ENCODE results near the gene GRK5. TPM values are rescaled to one million over a fixed set of nuclear protein-coding genes. Genes with fewer than 3 reads are reported as not detected.
"Not testable (repeated sequence)": the region's sequence is repeated elsewhere in the genome, so short reads cannot be mapped to it uniquely, and the experiment has no call there.

Gene GRK5
- total RNA-seq, 1 experiment from 2014 or later = 2.3 TPM

- H3K4me3 Mint-ChIP-seq; H3K36me3 Mint-ChIP-seq; DNase-seq (ENCODE audit: low spot score); H3K4me1 Mint-ChIP-seq; CTCF ChIA-PET; H3K27ac Mint-ChIP-seq; H3K27me3 Mint-ChIP-seq (ENCODE audit: low read depth); ATAC-seq; POLR2A ChIA-PET: not testable (repeated sequence)
- H3K9me3 Mint-ChIP-seq = peaks cover 17% of the 10 kb centered on the region
Measured at GRCh38 chr10:119261016-119261415, 53.6 kb downstream of the GRK5 start.

DNA sequence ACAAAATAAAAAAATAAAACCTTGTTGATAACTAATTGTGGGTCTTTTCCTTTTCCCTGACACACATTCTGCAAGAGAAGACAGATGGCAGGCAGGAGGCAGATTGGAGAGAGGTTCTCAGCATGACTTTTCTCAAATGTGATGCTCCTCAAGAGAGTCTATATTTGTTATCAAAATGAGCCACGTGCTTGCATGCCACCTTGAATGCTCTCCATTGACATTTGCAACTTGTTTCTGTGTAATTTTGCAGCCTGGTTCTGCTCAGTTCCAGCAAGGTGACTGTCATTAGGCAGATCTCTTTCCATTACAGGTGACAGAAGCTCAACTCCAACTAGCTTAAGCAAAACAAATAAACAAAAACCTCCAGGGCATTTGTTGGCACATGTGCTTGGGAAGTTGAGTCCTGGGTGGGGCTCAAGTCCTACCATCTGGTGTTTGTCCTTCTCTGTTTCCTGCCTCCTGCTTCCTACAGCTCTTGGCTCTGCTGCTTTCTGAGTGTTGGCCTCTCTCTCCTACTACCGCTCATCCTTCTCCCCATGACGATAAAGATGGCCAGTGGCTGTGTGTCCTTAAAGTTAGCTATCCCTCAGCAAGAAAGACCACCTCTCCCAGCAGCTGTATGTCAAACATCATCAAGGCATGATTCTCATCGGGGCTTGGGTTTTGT, 56.7 kb downstream of the GRK5 start:
- H3K9me3 Mint-ChIP-seq = peaks cover 10% of the 10 kb centered on the region
- POLR2A ChIA-PET = interaction anchor here (0.6 kb wide), 1 partner anchor 370 kb away, joined by 6 read pairs; no protein-coding TSS in a partner anchor
- no peak overlapping the region for H3K27ac Mint-ChIP-seq
- H3K27me3 Mint-ChIP-seq (ENCODE audit: low read depth) = no peaks in the 10 kb centered on the region; the same call in 1 of the 2 replicates
- no peak for DNase-seq (ENCODE audit: low spot score)
- H3K4me3 Mint-ChIP-seq = no peak overlapping the region
- CTCF ChIA-PET = interaction anchor here (1.0 to 1.2 kb wide), 2 partner anchors 11 to 65 kb away, joined by 3 read pairs; no protein-coding TSS in a partner anchor
- H3K4me1 Mint-ChIP-seq = peaks cover 8% of the 10 kb centered on the region
- peaks cover 8% of the 10 kb centered on the region for H3K36me3 Mint-ChIP-seq
- TF ChIP-seq ZNF138 (CRISPR knock-in tag; conservative IDR thresholded peaks at IDR 0.05) (no peak), GRHL2 (CRISPR knock-in tag; IDR thresholded peaks at IDR 0.05; ENCODE audit: insufficient replicate concordance, severe bottlenecking) (no peak), CREM (CRISPR knock-in tag; IDR thresholded peaks at IDR 0.05) (no peak), NR2C2 (CRISPR knock-in tag; IDR thresholded peaks at IDR 0.05) (no peak), IRF1 (CRISPR knock-in tag; IDR thresholded peaks at IDR 0.05) (no peak), ZNF423 (CRISPR knock-in tag; IDR thresholded peaks at IDR 0.05) (no peak), ZNF232 (CRISPR knock-in tag; IDR thresholded peaks at IDR 0.05) (no peak), E2F4 (CRISPR knock-in tag; IDR thresholded peaks at IDR 0.05; ENCODE audit: borderline replicate concordance, low read depth) (no peak)
- ATAC-seq = no peak

- Mint-ChIP-seq H3K36me3 (peaks cover 8% of the 10 kb centered on the region), H3K27ac (no peak overlapping the region), H3K4me3 (no peak overlapping the region), H3K4me1 (peaks cover 8% of the 10 kb centered on the region), H3K9me3 (peaks cover 10% of the 10 kb centered on the region), H3K27me3 (ENCODE audit: low read depth) (no peaks in the 10 kb centered on the region; the same call in 1 of the 2 replicates)
- CTCF ChIA-PET = interaction anchor here (1.0 kb wide), 1 partner anchor 66 kb away, joined by 3 read pairs; no protein-coding TSS in a partner anchor
- ATAC-seq (no peak), DNase-seq (ENCODE audit: low spot score) (no peak)
- TF ChIP-seq ZNF425 (CRISPR knock-in tag; conservative IDR thresholded peaks at IDR 0.05) (no peak), JAZF1 (CRISPR knock-in tag; IDR thresholded peaks at IDR 0.05) (no peak), ELF4 (CRISPR knock-in tag; IDR thresholded peaks at IDR 0.05; ENCODE audit: low read depth) (no peak), ATF1 (CRISPR knock-in tag; IDR thresholded peaks at IDR 0.05) (no peak), GRHL2 (CRISPR knock-in tag; IDR thresholded peaks at IDR 0.05; ENCODE audit: insufficient replicate concordance, severe bottlenecking) (no peak), IRF1 (CRISPR knock-in tag; IDR thresholded peaks at IDR 0.05) (no peak)
- TF ChIP-seq, protein P1, sequence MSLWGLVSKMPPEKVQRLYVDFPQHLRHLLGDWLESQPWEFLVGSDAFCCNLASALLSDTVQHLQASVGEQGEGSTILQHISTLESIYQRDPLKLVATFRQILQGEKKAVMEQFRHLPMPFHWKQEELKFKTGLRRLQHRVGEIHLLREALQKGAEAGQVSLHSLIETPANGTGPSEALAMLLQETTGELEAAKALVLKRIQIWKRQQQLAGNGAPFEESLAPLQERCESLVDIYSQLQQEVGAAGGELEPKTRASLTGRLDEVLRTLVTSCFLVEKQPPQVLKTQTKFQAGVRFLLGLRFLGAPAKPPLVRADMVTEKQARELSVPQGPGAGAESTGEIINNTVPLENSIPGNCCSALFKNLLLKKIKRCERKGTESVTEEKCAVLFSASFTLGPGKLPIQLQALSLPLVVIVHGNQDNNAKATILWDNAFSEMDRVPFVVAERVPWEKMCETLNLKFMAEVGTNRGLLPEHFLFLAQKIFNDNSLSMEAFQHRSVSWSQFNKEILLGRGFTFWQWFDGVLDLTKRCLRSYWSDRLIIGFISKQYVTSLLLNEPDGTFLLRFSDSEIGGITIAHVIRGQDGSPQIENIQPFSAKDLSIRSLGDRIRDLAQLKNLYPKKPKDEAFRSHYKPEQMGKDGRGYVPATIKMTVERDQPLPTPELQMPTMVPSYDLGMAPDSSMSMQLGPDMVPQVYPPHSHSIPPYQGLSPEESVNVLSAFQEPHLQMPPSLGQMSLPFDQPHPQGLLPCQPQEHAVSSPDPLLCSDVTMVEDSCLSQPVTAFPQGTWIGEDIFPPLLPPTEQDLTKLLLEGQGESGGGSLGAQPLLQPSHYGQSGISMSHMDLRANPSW (CRISPR knock-in tag; conservative IDR thresholded peaks at IDR 0.05; ENCODE audit: low read depth) = no peak
- POLR2A ChIA-PET = no interaction called here
Measured at GRCh38 chr10:119265691-119266090, 58.3 kb downstream of the GRK5 start.
